ENCODE data around the gene PMAIP1.

PMAIP1 gene

GRCh38 chr18:59951591-59951990, 51.8 kb downstream of the PMAIP1 start:
- TF ChIP-seq TAF1 (IDR thresholded peaks at IDR 0.05; ENCODE audit: borderline replicate concordance, insufficient read depth, low read length) (no peak), FOXP2 (optimal IDR thresholded peaks at IDR 0.05; ENCODE audit: borderline replicate concordance, extremely low read depth, extremely low read length, insufficient read depth) (no peak), REST (IDR thresholded peaks at IDR 0.05; ENCODE audit: insufficient read depth in 1 of 2, low read depth in 2 of 2, low read length in 2 of 2) (no peak), SIN3A (IDR thresholded peaks at IDR 0.05; ENCODE audit: borderline replicate concordance, insufficient read depth, low read length) (no peak), POLR2AphosphoS5 (IDR thresholded peaks at IDR 0.05; ENCODE audit: low read depth, low read length) (no peak)

- TF ChIP-seq SIN3A (IDR thresholded peaks at IDR 0.05; ENCODE audit: borderline replicate concordance, insufficient read depth, low read length) (no peak), POLR2AphosphoS5 (IDR thresholded peaks at IDR 0.05; ENCODE audit: low read depth, low read length) (no peak), REST (IDR thresholded peaks at IDR 0.05; ENCODE audit: insufficient read depth in 1 of 2, low read depth in 2 of 2, low read length in 2 of 2) (no peak), TAF1 (IDR thresholded peaks at IDR 0.05; ENCODE audit: borderline replicate concordance, insufficient read depth, low read length) (no peak), FOXP2 (optimal IDR thresholded peaks at IDR 0.05; ENCODE audit: borderline replicate concordance, extremely low read depth, extremely low read length, insufficient read depth) (no peak)
Measured at GRCh38 chr18:59952283-59953007, 52.6 kb downstream of the PMAIP1 start.

Measured in PFSK-1 (cell line).